T-helper 2 cell treated with Interferon-gamma antibody and Interleukin-4, amounts not matched to agents 100 ng/mL and 5 ng/mL, for 36 hours (primary cell): ENCODE results near the gene ITGA1. TPM values are rescaled to one million over a fixed set of nuclear protein-coding genes. Genes with fewer than 3 reads are reported as not detected.
"Not testable (repeated sequence)": the region's sequence is repeated elsewhere in the genome, so short reads cannot be mapped to it uniquely, and the experiment has no call there.

ENCODE experiments used
- intact Hi-C: fragments of 100-400 bp; cut with micrococcal nuclease; formaldehyde crosslinking; loops from one replicate; pipeline ENCODE4 v1.15.1; 2023
- total RNA-seq: library from RNA; stranded (reverse); gene quantifications from 2 replicates; pipeline ENCODE4 v1.2.3, GENCODE V29; 2022

Gene ITGA1
- total RNA-seq, 1 donor from 2014 or later = 3.2 TPM

- intact Hi-C loops = loop anchor here (10.0 kb wide), 1 partner anchor 55 kb away; no protein-coding TSS in a partner anchor
Observed at GRCh38 chr5:52859628-52860027, 71.9 kb downstream of the ITGA1 start.

DNA sequence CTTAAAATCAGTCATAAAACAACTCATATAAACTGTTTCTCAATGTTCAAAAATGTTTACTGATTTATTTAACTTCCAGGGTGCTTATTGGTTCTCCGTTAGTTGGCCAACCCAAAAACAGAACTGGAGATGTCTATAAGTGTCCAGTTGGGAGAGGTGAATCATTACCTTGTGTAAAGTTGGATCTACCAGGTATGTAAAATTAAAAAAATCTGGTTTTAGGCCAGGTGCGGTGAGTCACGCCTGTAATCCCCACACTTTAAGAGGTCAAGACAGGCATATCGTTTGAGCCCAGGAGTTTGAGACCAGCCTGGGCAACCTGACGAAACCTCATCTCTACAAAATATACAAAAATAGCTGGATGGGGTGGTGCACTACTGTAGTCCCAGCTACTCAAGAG lies 73.7 kb downstream of the ITGA1 start:
- intact Hi-C loops = no loop called here

DNA sequence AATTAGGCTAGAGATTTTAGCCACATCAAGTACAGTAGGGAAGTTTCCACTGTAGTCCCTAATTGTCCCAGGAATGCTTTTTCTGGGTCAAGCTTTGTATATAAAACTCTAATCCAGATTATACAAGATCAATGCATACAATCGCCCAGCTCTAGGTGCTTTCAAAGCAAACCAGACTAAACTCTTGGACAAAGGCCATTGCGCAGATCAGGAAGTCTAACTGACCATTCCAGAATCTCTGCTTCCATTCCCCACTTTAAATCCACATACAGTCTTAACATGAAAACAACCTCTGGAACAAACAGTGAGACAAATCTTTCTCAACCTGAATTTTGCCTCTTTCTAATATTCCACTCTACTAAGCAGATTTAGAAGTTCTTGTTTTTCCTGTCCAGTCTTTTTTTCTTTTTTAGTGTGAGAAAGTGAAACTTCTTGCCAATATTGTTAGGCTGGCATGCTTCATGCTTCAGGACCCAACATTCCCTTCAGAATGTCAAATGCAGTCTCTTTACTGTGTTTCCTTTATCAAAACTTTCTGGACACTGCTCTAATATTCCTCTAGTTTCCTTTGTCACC lies 76.1 kb downstream of the ITGA1 start:
- intact Hi-C loops = no loop called here

DNA sequence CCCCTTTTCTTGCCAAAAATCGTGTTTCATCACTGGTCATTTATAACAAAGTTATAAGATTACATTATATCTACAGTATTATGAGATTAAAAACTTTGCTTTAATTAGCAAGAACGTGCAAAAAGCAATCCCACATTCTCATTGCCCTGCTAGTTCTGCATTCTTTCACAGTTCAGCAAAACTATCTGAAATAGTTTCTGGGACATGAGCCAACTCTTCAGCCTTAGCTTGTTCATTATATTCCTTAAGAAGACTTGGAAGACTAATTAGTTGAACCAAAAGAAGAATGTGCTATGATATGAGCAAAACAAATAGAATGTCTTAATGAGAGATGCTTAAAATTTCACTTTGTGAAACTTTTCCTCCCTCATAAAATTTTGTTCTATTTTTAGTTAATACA lies 76.7 kb downstream of the ITGA1 start:
- intact Hi-C loops = no loop called here

- intact Hi-C loops = no loop called here
Observed at GRCh38 chr5:52864884-52865283, 77.2 kb downstream of the ITGA1 start.

DNA sequence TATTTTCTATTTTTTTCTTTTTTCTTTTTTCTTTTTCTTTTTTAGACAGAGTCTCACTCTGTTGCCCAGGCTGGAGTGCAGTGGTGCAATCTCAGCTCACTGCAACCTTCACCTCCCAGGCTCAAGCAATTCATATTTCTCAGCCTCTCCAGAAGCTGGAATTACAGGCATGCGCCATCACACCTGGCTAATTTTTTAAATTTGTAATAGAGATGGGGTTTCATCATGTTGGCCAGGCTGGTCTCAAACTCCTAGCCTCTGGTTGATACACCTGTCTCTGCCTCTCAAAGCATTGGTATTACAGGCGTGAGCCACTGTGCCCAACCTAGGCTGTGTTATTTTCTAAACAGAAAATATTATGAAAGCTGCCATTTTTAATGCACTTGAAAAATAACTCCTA lies 78.3 kb downstream of the ITGA1 start:
- intact Hi-C loops = not testable (repeated sequence)

DNA sequence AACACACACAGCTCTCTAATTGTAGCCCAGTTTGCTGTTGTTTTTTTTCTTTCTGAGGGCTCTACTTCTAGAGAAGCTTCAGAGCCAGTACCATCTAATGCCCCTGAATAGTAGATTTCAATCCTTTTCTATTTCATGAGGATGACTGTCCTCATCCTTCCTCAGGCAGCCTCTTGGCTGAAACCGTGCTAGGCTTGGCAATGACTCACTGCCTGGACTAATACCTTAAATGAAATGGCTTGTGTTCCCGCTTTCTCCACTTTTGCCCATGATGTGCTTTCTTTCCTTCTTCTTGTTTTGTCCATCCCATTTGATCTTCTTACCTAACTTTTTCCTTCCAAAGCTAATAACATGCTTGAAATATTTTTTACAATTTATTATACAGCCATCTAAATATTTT lies 80.1 kb downstream of the ITGA1 start:
- intact Hi-C loops = no loop called here

- intact Hi-C loops = no loop called here
Observed at GRCh38 chr5:52868417-52868816, 80.7 kb downstream of the ITGA1 start.

GRCh38 chr5:52869391-52869790 lies 81.7 kb downstream of the ITGA1 start:
- intact Hi-C loops = no loop called here

- intact Hi-C loops = no loop called here
Observed at GRCh38 chr5:52870448-52870847, 82.7 kb downstream of the ITGA1 start.

DNA sequence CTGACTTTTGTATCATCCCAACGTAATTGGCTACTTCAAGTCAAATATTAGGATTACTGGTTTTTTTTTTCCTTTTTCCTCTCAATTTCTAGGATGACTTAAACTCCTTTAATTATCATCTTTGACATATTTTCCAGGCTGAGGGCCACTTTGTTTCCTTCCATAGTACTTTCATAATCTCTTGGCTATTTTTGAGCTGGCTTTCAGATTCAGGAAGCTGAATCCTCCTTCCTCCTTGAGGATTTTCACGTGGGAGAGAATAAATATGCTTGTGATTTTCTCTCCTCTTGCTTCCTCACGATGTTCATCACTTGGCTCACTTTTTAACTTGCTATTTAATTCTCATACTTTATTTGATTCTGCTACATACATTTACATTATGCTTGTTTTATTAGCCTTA lies 88.1 kb downstream of the ITGA1 start:
- intact Hi-C loops = no loop called here

DNA sequence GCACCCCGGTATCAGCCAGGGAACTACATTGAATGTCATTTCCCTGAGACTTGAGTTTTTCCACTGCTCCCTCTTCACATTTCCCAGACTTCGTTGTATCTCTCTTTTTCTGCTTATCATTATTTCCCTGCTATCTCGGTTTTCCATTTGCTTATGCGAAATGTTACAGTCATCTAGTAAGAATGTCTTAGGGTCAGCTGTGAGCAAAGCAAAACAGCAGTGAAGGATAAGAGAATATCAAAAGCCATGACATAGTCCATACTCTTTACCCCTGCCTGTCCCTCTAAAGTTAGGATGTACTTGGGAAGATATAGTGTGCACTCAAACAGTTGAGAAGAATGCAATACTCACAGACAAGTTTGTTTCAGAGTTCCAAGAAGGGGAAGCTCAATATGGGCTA lies 88.7 kb downstream of the ITGA1 start:
- intact Hi-C loops = no loop called here

DNA sequence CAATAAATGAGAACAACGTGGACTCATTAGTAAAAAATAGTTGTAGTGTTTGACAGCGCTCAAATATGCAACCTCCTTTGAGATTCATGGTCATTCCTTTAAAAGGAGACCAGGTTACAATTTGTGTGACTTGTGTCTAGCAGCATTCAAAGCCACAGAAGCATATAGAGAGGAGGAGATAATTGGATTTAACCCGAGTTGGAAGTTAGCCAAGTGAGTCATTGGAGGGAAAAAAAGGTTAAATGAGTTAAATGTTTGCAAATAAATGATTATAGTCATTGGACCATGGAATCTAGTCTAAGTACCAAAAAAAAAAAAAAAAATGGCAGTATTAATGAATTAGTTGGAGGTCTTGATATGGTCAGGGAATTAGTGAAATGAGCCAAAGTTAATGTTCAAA lies 90.9 kb downstream of the ITGA1 start:
- intact Hi-C loops = no loop called here

DNA sequence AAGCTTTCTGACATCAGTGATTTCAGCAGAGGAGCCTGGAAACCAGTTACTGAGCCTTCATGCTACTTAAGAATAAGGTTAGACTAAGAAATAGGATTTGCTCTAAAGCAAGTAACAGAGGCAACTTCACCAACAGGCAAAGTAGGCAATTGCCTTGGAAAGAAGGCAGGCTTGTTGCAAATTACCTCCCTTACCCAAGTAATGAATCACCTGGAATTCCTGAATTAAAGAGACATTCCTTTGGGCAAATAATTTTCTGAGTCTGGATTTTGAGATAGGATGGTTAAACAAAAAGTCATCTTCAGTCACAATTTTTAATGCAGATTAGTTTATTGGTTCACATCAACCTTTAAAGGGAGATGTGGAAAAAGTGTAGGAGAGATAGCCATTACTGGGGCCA lies 92.8 kb downstream of the ITGA1 start:
- intact Hi-C loops = no loop called here

DNA sequence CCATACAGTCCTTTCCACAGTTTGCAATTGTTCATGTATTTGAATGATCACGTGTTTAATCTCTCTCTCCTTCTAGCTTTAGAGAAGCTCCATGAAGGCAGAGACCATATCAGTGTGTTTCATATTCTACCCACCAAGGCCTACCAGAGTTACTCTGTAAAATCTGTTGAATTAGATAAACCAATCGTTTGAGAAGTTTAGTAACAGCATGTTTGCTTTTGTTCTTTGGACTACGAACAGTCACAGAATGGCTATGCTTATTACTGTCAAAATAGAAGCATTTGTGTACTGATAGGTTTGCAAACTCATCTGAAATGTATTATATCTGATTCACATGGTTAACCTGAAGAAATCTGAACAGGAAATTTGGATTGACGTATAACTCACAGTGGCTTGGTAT lies 93.8 kb downstream of the ITGA1 start:
- intact Hi-C loops = no loop called here

DNA sequence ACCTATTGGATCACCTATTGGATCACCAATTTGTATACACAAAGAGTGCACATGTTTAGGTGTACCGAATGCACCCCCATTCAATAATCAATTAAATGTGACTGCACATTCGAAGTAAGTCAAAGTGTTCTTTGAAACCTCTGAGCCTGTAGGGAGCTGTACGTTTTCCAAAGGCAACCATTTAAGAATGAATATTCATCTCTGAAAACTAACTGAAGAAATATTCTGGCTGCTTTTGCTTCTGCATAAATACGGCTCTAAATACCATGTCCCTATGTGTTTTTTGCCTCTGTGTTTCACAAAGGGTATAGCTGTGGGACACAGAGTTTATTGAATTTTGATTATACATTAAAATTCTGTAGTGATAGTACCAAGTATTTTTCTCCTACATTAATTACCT lies 95.4 kb downstream of the ITGA1 start:
- intact Hi-C loops = no loop called here

- intact Hi-C loops = no loop called here
Observed at GRCh38 chr5:52884453-52884852, 96.7 kb downstream of the ITGA1 start.

DNA sequence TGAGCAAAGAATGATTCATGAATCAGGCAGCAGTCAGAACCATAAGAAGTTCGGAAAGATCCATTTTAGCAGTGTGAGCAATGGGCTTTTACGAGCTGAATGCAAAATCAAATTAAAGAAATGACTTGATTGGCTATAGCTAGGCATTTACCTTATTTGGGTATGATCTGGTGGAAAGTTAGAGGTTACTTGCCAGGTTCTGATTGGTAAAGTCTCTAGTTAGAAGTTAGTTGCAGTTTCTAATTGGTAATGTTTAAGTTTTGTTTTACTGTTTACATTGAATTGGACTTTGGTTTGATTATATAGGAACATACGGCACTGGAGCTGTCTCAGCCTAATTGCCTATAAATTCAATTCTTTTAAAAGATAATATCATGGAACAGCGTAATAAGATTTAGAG lies 97.9 kb downstream of the ITGA1 start:
- intact Hi-C loops = no loop called here

GRCh38 chr5:52886206-52886605 lies 98.5 kb downstream of the ITGA1 start:
- intact Hi-C loops = no loop called here

- intact Hi-C loops = no loop called here
Observed at GRCh38 chr5:52887066-52887465, 99.3 kb downstream of the ITGA1 start.

- intact Hi-C loops = no loop called here
Observed at GRCh38 chr5:52888363-52888762, 100.6 kb downstream of the ITGA1 start.

DNA sequence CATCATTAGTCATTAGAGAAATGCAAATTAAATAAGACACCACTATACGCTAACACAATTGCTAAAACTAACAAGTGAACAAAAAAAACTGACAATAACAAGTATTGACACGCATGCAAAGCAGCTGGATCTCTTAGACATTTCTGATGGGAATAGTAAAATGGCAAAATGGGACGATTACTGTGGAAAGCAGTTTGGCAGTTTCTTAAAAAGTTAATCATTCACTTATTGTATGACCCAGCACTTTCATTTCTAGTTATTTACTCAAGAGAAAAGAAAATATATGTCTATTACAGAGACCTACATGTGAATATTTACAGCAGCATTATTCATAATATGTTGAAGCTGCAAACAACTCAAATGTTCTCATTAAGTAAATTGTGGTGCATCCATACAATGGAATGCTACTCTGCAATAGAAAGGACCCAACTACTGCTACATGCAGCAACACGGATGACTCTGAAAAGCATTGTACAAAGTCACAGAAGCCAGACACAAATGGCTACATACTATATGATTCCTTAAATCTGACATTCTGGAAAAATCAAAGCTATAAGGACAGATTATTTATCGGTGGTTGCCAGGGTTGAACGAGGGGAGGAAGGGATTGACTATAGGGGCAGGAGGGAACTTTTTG lies 104.6 kb downstream of the ITGA1 start:
- intact Hi-C loops = no loop called here

DNA sequence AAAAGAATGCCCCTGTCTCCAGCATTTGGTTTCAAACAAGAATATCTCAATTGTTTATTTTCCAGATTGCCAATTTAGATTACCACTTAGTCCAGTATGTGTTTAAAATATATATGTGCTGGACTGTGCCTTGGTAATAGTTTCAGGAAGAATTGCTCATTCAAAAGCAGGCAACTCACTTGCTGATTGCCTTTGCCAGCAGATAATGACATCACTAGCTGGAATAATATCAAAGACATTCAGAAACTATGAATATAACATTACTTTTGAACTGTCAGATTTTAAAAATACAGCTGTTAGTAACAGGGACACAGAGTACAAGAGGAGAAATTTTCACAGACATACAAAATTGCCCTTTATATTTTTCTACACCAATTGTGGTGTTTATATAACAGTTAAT lies 105.4 kb downstream of the ITGA1 start:
- intact Hi-C loops = no loop called here

GRCh38 chr5:52893863-52894262 lies 106.1 kb downstream of the ITGA1 start:
- intact Hi-C loops = no loop called here
